ENCODE measurements around the gene WWC1.

The WWC1 gene

DNA sequence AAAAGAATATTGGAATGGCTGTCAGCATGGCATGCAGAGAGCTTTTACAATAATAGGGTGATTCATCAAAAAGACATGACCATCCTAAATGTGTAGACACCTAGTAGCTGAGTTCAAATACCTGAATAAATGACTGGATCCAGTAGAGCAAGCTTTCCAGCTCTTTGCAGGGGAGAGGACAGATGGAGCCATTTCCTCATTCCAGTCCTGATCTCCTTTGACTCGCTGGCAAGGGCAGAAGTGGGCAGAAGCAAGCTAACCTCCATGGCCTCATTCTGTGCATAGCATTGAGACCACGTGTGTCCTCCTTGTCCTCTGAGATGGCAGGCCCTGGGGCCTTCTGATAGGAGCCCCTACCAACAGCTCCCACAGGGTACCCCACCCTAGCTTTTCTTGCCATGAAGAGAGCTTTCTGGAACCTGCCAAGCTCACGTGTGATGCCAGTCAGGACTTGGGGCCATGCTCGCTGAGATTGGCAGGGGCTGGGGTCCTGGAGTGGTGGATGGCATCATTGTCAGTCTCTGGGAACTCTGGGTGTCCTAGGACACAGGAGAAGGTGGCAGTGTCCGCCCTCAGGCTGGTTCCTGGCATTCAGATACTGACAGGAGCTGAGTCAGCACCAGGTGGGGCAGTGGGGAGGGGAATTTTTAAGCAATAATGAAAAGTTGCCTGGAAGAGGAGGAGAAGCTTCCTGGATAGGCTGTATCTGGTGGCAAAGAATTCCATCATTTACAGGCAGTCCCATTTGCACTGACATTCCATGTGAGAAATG, 33.6 kb downstream of the WWC1 start:
- no peak for DNase-seq (ENCODE audit: low read depth)

GRCh38 chr5:168327019-168327421, 35.6 kb downstream of the WWC1 start:
- no peak for TF ChIP-seq MYC (IDR thresholded peaks at IDR 0.05; ENCODE audit: low read depth, low read length)
- TF ChIP-seq, protein P1, sequence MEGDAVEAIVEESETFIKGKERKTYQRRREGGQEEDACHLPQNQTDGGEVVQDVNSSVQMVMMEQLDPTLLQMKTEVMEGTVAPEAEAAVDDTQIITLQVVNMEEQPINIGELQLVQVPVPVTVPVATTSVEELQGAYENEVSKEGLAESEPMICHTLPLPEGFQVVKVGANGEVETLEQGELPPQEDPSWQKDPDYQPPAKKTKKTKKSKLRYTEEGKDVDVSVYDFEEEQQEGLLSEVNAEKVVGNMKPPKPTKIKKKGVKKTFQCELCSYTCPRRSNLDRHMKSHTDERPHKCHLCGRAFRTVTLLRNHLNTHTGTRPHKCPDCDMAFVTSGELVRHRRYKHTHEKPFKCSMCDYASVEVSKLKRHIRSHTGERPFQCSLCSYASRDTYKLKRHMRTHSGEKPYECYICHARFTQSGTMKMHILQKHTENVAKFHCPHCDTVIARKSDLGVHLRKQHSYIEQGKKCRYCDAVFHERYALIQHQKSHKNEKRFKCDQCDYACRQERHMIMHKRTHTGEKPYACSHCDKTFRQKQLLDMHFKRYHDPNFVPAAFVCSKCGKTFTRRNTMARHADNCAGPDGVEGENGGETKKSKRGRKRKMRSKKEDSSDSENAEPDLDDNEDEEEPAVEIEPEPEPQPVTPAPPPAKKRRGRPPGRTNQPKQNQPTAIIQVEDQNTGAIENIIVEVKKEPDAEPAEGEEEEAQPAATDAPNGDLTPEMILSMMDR (IDR thresholded peaks at IDR 0.05; ENCODE audit: low read depth, low read length) = no peak
- no peak for TF ChIP-seq POLR2A (IDR thresholded peaks at IDR 0.05; ENCODE audit: extremely low read depth, insufficient read length)
- TF ChIP-seq, protein P2, sequence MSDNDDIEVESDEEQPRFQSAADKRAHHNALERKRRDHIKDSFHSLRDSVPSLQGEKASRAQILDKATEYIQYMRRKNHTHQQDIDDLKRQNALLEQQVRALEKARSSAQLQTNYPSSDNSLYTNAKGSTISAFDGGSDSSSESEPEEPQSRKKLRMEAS (IDR thresholded peaks at IDR 0.05; ENCODE audit: low read depth, low read length) = no peak
- no peak for DNase-seq (ENCODE audit: low read depth)
- no peak overlapping the region for H3K4me3 ChIP-seq (ENCODE audit: low read depth, low read length)

More for the DNA sequence above, 33.6 kb downstream of the WWC1 start:
- TF ChIP-seq, protein P1 (IDR thresholded peaks at IDR 0.05; ENCODE audit: low read depth, low read length) = no peak
- TF ChIP-seq POLR2A (IDR thresholded peaks at IDR 0.05; ENCODE audit: extremely low read depth, insufficient read length) = no peak
- no peak overlapping the region for H3K4me3 ChIP-seq (ENCODE audit: low read depth, low read length)

- no peak for DNase-seq (ENCODE audit: low read depth)
- no peak for TF ChIP-seq POLR2A (IDR thresholded peaks at IDR 0.05; ENCODE audit: extremely low read depth, insufficient read length)
- TF ChIP-seq, protein P1 (IDR thresholded peaks at IDR 0.05; ENCODE audit: low read depth, low read length) = no peak
- no peak for TF ChIP-seq MYC (IDR thresholded peaks at IDR 0.05; ENCODE audit: low read depth, low read length)
- TF ChIP-seq, protein P2 (IDR thresholded peaks at IDR 0.05; ENCODE audit: low read depth, low read length) = no peak
- no peak overlapping the region for H3K4me3 ChIP-seq (ENCODE audit: low read depth, low read length)
Observed at GRCh38 chr5:168327451-168327850, 36.0 kb downstream of the WWC1 start.

DNA sequence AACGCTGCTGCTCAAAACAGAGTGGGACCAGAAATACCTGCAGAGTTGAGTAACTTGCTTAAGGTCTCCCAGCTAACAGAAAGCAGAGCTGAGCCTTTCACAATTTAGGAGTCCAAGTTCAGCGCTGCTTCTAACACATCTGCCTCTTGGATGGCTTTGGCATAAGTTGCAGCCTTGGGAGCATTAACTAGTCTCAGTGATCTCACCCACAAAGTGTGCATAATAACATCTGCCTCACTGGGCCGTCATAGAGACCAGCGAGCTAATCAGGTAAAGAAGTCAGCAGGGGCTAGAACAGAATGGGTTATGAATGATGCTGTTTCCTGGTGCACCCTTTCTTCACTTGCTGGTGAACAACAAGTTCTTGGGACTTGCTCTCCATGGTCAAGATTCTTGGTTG, 36.5 kb downstream of the WWC1 start:
- DNase-seq (ENCODE audit: low read depth) = no peak
- TF ChIP-seq, protein P1 (IDR thresholded peaks at IDR 0.05; ENCODE audit: low read depth, low read length) = no peak
- TF ChIP-seq MYC (IDR thresholded peaks at IDR 0.05; ENCODE audit: low read depth, low read length) = no peak
- TF ChIP-seq, protein P2 (IDR thresholded peaks at IDR 0.05; ENCODE audit: low read depth, low read length) = no peak
- no peak for TF ChIP-seq POLR2A (IDR thresholded peaks at IDR 0.05; ENCODE audit: extremely low read depth, insufficient read length)

DNA sequence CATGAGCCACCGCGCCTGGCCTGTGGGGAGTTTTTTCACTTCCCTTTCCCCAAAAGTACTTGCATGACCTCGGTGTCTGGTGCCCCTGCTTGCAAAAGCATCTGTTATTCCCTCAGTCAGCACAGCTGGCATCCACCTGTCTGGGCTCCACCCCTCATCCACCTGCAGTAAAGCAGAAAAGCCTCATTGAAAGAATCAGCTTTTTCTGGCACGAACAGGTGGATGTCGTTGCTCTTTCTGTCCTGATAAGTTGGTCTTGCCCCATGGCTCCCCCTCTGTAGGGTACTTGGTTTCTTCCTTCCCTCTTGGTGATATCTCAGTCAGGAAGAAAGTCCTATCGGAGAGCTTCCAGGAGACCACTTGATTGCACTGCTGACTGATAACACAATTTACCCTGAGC, 37.4 kb downstream of the WWC1 start:
- peak; percentile 7 for DNase-seq (ENCODE audit: low read depth)
- H3K4me3 ChIP-seq (ENCODE audit: low read depth, low read length) = no peak overlapping the region
- no peak for TF ChIP-seq MYC (IDR thresholded peaks at IDR 0.05; ENCODE audit: low read depth, low read length)
- TF ChIP-seq POLR2A (IDR thresholded peaks at IDR 0.05; ENCODE audit: extremely low read depth, insufficient read length) = no peak
- TF ChIP-seq, protein P2 (IDR thresholded peaks at IDR 0.05; ENCODE audit: low read depth, low read length) = no peak
- TF ChIP-seq, protein P1 (IDR thresholded peaks at IDR 0.05; ENCODE audit: low read depth, low read length) = no peak

More for the DNA sequence above, 36.5 kb downstream of the WWC1 start:
- H3K4me3 ChIP-seq (ENCODE audit: low read depth, low read length) = no peak overlapping the region
